Superior temporal gyrus (tissue), 1 donor: Measurements from ENCODE around the gene KYNU.

ENCODE experiments used
- DNase-seq: peaks from one replicate; pipeline ENCODE4 v3.0.0-alpha.2; 2016; ENCODE audit errors: extremely low spot score

The KYNU gene

DNA sequence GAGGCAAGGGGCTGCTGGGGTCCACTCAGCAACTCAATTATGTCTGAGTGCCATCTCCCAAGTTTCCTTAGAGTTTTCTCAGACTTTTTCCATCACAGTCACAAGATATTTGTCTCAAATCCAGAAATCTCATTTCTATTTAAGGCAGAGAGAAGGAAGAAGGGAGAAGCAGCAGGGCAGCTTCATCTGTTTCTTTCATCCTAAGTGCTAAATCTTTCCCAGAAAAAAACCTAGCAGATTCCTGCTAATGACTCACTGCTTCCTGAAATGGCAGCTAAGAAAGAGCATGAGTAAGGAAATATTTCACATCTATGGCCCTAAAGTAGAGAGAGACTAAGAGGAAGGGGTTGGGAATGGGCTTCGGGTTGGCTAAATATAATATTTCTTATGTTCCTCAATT, 88.0 kb downstream of the KYNU start:
- peak; percentile 50 for DNase-seq

DNA sequence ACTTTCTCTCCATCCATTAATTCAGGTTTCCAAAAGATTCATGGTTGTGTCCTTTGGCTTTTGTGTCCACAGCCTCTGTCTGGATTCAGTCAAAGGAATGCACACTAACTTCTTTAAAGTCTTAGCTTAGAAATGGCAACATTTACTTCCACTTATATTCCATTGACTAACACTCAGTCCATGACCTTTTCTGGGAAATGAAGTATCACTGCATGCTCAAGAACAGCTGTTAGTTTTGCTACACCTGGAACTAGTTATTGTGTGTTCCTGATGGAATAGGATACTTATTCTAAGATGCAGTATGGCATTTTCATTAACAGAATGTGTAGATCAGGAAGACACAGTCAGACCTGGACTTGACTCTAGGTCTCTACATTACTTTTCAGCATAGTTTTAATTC, 88.8 kb downstream of the KYNU start:
- no peak for DNase-seq

DNA sequence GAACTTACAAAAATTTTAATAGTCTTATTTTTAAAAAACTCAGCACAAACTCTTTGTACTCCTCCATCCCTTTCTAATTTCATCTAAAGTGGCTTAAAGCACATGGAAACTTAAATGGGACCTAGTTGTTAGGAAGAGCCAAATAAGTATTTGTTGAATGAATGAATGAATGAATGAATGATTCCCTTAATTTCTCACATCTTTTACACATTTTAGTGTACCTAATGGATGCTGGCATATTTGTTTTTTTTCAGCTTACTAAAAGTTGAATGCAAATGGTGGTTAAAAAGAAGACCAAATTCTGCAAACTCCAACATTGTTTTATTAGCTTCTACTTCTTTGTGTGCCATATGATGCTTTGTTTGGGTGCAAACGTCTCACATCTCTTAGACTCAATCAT, 89.6 kb downstream of the KYNU start:
- no peak for DNase-seq

DNA sequence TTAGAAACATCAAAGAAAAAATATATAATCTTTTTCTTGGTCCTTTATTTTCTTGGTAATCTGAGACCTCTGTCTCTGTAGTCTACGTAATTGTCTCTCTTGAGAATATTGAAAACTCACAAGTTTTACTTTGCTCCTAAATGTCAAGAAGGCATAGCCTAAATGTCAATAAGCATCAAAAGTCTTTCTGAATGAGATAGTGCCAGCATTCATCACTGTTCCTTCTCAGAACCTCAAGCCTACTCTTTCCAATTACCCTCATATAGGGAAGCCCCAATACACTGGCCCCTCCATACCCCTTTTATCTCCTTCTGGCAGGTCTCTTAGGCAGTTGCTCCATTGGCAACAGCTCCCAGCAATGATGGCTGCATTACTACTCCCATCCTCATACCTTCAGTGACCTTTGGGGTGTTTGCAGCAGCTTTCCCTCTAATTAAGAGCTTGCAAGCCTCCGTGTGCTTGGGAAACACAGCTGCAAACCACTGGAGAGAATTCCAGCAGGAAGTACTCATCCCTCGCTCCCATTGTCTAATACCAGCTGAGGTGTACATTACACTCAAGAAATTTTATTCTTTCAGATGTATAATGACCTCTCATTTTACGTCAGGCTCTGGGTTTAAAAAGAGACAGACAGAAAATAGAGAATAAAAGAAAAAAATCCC, 95.8 kb downstream of the KYNU start:
- no peak for DNase-seq

DNA sequence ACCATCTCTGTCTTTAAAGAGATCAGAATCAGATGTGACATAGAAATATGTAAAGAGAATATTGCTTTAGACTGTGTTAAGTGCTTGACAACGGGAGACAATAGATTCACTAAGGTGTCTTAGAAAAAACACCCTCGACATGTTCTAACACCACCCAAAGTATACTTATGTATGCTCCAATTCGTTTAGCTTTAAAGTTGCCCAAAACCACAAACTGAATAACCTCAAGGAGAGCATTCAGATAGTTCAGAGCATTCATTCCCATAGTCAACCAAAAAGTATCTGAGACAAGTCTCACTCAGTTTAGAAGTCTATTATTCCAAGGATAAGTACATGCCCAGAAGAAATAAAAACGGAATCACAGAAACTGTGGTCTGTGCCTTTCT, 96.4 kb downstream of the KYNU start:
- no peak for DNase-seq

DNA sequence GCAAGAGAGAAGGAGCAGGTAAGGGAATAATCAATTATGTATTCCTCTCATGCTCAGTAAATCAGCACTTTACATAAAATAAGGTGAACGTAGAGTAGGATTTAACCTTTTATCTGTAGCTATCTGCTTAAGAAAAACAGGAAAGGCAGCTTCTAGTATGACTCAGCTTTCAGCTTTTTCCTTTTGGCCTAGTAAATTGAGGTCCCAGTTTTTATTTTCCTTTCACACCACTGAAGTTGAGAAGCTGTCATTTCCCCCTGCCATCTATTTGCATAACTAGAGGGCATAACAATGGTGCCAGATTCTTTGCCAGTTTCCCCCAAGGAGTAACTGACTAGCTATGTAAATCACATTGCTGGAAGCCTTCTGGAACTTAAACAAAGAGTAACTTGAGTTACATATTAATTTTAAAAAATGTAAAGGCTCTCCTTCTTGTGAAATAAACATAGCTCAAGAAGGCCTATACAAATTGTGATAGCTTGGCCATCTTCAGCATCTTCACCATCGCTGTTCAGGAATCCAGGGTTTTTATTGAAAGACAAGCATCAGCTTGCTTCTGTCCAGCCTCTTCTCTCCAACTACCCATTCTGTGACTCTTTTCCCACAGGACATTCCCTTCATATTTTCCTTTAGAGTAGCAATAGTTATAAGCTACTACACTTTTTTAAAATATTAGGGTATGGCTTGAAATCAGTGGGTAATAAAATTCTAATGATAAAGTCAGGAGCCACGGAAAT, 97.0 kb downstream of the KYNU start:
- DNase-seq = peak; percentile 31

DNA sequence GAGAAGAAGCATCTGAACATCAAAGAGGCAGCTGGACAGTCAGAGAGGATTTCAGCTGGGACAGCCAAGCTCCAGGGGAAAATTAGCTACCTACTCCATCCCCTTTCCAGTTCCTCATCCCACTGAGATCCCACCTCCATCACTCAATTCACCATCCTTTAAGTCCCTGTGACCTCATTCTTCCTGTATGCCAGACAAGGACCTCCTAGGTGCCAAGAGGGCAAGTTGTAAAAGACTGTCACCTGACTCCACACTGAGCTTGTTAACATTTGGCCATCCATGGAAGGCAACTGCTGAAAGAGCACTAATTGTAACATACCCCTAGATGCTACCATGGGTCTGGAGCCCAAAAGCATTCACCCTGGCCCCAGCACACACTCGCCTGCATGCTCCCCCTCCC, 97.8 kb downstream of the KYNU start:
- no peak for DNase-seq

DNA sequence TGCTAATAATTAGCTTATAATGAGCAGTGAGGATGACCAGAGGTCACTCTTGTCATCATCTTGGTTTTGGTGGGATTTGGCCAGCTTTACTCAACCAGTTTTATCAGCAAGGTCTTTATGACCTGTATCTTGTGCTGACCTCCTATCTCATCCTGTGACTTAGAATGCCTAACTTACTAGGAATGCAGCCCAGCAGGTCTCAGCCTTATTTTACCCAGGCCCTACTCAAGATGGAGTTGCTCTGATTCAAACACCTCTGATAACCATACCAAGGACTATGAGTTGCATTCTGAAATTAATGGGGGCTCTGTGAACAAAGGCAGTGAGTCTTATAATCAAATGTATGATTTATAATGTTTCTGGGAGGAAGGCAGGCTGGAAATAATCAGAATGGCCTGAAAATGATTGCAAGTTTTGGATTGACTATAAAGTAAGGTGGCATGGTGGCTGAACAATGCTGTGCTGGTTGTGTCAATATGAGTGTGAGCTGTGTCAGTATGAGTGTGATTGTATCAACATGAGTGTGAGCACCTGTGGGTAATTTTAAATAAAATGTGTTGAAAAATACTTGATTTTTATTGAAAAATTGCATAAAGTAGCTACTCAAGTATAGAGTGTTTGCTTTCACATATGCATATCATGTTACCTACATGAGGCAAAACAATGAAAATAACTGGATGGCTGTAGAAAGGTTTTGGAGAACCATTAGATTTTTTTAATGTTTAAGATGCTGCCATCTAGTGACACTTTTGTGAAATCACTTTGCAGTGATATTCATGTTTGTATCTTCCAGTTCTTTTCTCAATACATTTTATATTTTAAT, 103.0 kb downstream of the KYNU start:
- DNase-seq = peak; percentile 77

DNA sequence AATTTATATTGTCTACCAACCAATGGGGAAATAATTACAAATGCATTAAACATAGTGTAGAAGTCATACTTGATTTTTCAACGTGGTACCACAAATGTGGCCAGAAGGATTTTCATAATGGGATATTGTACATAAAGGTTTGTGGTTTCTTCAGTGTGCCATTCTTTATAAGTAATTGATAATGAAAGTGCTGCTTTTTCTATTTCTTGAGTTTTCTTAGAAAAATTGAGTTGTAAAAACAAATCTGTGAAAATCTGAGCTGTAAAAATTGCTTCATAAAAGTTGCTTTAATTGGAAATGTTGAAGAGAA, 103.6 kb downstream of the KYNU start:
- no peak for DNase-seq

DNA sequence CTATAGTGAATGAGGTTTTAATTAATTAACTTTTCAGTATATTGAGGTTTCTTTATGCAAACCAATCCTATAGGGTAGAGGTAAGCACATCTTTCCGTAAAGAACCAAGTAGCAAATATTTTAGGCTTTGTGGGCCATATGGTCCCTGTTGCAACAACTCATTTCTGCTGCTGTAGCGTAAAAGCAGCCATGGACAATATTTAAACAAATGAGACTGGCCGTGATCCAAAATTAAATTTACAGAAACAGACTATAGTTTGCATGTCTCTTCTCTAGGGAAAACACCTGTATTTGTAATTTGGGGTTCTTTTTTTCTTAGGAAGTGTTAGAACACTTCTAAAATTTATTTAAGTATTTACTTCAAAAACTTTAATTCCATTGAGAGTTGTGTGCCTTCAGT, 104.3 kb downstream of the KYNU start:
- DNase-seq = no peak

DNA sequence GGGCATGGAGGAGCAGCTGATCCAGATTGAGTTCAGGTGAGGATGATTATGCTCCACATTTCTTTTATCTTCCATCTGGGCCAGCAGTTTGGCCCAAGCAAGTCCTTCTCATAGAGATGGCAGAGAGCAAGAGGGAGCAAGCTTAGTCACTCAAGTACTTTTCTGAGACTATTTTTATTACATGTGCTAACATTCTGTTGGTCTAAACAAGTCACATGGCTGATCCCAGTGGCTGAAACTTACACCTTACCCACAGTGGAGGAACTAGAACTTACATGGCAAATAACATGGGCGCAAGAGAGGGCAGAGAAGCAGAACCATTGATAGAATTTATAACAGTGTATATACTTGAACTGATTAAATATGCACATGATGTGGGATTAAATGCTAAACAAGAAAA, 105.7 kb downstream of the KYNU start:
- DNase-seq = no peak

DNA sequence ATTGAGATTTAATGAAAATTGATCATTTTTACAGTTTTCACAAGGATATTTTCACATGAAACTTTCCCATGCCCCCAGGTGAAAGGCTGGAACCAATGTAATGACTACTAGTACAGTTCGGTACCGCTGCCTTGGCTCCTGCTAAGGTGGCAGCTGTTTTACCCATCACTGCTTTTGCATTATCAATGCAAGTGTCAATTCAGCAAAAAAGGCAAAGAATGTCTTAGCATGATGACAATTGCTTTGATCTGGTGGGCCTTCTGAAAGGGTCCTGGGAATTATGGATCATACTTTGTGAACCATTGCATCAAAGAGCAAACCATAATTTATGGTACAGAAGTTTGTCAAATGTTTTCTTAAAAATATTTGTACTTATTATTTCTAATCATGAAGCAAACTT, 107.2 kb downstream of the KYNU start:
- no peak for DNase-seq

DNA sequence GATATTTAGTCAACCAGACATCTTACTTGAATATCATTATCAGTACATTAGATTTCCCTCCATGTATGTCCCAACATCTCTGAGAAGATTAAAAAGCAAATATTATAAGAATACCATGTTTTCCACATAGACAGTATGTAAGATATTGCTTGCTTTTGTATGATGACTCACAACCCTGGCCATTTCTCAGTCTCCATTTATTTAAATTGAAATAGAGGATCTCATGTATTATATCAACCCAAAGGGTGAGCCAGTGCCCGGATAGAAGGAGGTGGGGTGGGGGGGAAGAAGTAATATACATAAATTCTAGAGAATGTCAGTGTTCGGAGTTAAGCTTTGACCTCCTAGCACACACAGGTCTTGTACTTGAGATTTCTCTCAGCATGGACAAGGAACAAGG, 109.6 kb downstream of the KYNU start:
- no peak for DNase-seq

DNA sequence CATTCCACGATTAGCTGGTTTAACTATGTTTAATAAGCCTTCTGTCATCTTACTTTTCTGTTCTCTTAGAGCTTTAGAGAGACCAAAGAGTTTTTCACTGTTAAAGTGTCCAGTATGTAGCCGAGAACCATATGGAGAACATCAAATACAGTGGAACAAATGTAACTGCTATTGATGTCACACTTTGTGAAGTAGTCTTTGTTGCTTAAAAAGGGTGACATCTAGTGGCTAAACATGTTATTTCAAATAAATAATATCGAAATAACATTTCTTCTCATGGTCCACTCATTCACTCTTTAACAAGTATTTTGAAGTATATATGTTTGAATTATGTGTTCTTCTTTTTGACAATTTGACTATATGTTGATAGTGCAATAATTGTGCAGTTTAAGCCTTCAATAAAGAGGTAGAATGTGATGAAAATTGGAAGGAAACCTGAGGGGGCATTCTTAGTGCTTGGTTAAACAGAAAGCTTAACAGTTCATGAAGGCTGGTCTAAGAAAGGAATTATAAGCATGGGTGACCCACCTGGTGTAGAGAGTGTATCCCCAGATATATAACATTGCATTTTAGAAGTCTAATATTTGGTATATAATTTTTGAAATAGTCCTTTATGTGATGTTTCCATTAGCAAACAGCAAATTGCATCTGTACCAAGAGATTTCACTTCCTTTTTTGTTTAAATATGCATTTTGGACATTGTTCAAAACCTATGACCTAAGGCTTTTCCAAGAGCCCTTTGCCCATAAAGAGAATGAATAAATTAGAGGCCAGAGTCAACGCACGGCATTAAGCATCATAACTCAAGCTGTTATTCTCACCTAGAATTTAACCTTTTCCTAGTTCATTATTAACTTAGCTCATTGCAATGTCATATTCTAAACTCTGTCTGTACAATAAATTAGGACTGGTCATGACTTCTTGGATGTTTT, 112.1 kb downstream of the KYNU start:
- peak; percentile 77 for DNase-seq

DNA sequence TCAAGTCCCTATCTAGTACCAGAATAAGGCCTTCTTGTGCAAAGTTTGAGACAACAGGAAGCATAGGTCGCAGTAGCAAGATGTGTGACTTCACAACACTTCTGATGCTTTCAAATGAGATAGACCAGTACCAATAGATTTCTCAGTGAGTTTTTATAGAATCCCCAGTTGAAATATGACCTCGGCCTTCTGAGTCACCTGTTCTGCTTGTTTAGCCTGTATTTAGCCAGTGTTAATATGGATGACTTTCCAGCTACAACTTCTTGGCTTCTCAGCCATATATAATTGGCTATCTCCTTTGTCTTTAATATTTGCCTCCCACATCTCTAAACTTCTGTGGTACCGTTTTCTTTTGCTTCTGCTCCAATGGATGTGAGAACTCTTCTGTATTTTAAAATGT, 113.8 kb downstream of the KYNU start:
- no peak for DNase-seq

DNA sequence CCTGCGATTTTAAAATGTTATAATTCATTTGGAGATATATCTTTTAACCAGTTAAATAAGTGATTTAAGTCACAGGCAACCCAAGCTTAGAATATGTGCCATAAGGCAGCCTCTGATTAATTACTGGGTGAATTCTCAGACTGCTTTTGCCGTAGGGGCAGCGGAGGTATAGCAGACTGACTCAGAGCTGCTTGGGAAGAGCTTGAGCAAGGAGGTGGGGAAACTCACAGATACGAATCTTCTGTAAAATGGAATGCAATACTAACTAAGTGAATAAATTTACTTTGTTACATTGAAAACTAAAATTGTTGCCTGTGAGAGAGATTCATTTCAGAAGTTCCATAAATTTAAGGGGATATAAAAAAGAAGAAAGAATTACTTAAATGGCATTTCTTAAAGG, 115.4 kb downstream of the KYNU start:
- no peak for DNase-seq

DNA sequence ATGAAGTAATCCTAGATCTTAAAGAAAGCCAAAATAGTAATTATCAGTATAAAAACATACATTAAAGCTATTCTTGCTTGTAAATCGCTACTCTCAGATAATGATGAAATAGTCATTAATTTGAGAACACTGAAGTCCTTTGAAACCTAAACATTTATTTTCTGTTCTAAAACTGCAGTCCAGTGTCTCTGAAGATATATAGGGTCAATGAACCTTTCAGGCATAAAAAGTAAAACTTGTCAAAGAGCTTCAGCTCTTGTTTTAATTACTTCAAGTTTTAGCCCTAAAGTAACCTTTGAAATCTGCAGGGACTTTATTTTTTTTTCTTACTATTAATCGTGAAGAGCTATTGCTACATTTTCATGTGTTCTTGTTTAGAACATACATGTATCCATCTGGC, 116.3 kb downstream of the KYNU start:
- no peak for DNase-seq

DNA sequence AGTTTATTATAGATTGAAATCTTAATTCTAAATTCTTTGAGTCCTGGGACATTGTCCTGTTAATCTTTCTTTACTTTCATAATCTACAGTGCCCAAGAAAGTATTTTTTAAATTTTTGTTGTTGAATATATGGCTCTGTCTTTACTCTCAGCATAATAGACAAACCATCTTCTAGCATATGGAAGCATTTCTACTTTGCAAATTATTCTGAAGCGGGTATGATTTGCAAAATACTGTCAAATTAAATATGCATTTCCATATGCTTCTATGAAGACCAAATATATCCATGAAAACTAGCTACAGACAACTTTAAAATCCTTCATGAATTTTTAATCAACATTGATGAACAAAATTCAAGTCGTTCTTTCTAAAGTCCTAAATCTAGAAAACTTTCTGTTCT, 117.2 kb downstream of the KYNU start:
- DNase-seq = no peak

DNA sequence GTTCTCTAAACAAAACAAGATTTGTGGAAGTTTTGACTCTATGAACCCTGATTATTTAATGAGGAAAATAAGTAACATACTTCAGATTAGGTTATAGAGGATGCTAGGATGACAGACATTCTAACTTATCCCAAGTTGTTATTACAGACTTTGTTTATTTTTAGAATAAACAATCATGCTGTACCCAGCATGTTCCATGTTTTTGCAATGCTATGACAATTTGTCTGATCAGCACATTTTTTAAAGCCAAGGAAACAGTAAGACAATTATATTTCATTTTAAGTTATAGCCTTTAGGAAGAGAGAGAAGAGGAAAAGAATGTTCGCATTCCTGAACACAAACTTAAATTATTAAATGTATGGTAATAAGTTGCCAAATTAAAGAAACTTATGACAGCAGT, 119.8 kb downstream of the KYNU start:
- DNase-seq = no peak

DNA sequence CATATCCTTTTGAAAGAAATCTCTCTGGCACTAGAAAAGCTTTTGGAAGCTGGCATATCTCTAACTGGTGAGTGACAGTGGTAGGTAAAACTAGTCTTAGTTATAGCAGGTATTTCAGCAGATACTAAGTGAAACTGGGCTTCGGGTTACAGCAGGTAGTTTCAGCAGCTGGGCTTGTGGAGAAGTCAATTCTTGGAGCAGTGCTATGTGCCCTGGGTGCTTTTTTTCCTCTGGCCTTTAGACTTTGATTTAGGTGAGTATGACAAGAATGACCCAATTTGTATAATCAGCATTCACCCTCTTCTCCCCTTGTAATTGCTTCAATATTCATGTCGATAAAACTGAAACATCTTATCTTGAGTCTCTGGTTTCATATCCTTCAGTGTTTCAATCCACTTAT, 123.1 kb downstream of the KYNU start:
- no peak for DNase-seq

DNA sequence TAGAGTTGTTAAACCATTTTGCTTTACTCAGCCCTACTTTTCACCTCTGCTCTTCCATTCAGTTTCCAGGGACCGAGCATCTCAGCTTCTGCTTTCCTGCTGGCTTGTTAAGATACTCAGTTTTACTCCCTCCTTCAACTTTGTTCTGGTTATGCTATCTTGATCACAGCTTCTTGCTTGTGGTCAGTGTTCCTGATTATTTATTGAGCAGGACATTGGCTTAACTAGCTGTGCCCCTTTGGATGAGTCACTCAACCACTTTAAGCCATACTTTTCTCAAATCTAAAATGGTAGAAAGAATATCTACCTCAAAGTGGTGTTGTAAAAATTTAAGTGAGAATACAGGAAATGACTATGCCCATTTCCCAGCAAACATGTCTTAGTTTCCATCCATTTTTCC, 124.0 kb downstream of the KYNU start:
- DNase-seq = no peak

DNA sequence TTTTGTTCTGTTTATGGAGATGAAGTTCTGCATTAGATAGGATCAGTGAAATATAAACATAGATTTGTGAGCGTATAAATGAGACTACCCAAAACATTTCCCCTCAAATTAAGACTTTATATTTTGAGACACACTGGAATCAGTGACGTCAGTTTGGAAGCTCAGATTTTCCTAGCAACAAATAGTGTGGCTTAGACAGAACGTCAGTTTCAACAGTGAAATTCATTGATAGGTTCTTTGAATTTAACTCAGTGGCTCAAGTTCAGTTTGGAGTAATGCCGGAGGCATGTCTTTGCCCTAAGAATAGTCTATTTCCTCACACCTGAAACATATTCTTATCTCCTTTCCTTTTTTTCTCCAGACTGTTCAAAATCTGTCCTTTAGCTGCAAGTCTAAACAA, 138.2 kb downstream of the KYNU start:
- DNase-seq = no peak
